ENCODE results near the gene CNTFR. TPM values are rescaled to one million over a fixed set of nuclear protein-coding genes. Genes with fewer than 3 reads are reported as not detected.
A peak's percentile ranks its signal among the peaks of the same experiment; 100 is the strongest.

The CNTFR gene
- total and polyA plus RNA-seq, 2 donors (not counting 1 experiment from before 2014, with no cell fraction given) = not detected

- intact Hi-C loops (cut with micrococcal nuclease) = loop anchor here (1.0 kb wide), 1 partner anchor 27 kb away; no protein-coding TSS in a partner anchor
- H3K4me1 Mint-ChIP-seq = peaks cover 30% of the 10 kb centered on the region
- peak overlapping the region; percentile 95 for H3K4me2 ChIP-seq (replicated peaks; ENCODE audit: low read depth, low read length, poor library complexity, severe bottlenecking)
- H3K36me3 ChIP-seq (replicated peaks in 1 of 2; ENCODE audit: control extremely low read depth in 1 of 2, control insufficient read depth in 1 of 2, extremely low read depth in 1 of 2, insufficient read depth in 2 of 2, low read length in 1 of 2) = peaks cover 0 to 3% of the 10 kb centered on the region in 2 experiments
- H3K4me3 ChIP-seq (ENCODE audit: control extremely low read depth in 1 of 5, extremely low read depth in 1 of 5, insufficient read depth in 1 of 5, low read depth in 2 of 5, low read length in 4 of 5) = peak overlapping the region; percentile 49 to 80 (median 63)
- TF ChIP-seq CTCF (IDR thresholded peaks at IDR 0.05) = no peak
- TF ChIP-seq EZH2 (IDR thresholded peaks at IDR 0.05; ENCODE audit: borderline replicate concordance, insufficient read depth, low read depth, low read length, poor library complexity, severe bottlenecking) = no peak
- WGBS (ENCODE audit: insufficient coverage) = 27% methylated on average over 7 of the region's 7 CpGs
- H3K9me3 ChIP-seq (ENCODE audit: control extremely low read depth in 1 of 3, control insufficient read depth in 2 of 3, insufficient read depth in 1 of 3, low read length in 2 of 3) = no peaks in the 10 kb centered on the region
- H3K4me3 Mint-ChIP-seq = peak overlapping the region; percentile 92
- ATAC-seq (ENCODE audit: low read depth) (no peak), DNase-seq (no peak)
- H2AFZ ChIP-seq (ENCODE audit: insufficient read depth, low read depth, low read length, poor library complexity, severe bottlenecking) = peak overlapping the region; percentile 92
- H3K9me3 Mint-ChIP-seq (ENCODE audit: insufficient read depth) = no peaks in the 10 kb centered on the region
- H3K9ac ChIP-seq (ENCODE audit: low read length) = peak overlapping the region; percentile 79
- H3K27ac ChIP-seq (ENCODE audit: low read length in 2 of 2) = peak overlapping the region; percentile 56 to 69
- no peaks in the 10 kb centered on the region for H3K27me3 Mint-ChIP-seq
- POLR2A ChIA-PET = interaction anchor here (0.6 to 2.8 kb wide), 6 partner anchors 8 to 260 kb away, joined by 4 to 31 read pairs (median 10); partner anchors contain the start of genes DCTN3, GALT and RPP25L
- peaks cover 16 to 32% of the 10 kb centered on the region in 2 donors for H3K4me1 ChIP-seq (ENCODE audit: control insufficient read depth in 2 of 2, insufficient read depth in 2 of 2, low read length in 2 of 2)
- peak overlapping the region; percentile 86 for H3K27ac Mint-ChIP-seq
- peaks cover 16% of the 10 kb centered on the region for H4K20me1 ChIP-seq (ENCODE audit: control insufficient read depth, insufficient read depth, low read length, poor library complexity, severe bottlenecking)
- no peaks in the 10 kb centered on the region for H3K27me3 ChIP-seq (replicated peaks in 1 of 4; ENCODE audit: control extremely low read depth in 1 of 4, control insufficient read depth in 3 of 4, insufficient read depth in 4 of 4, low read length in 3 of 4)
- peaks cover 26% of the 10 kb centered on the region for H3K79me2 ChIP-seq (ENCODE audit: control insufficient read depth, insufficient read depth, low read length)
- CTCF ChIA-PET = interaction anchor here (0.7 to 8.4 kb wide), 12 partner anchors 9 to 468 kb away, joined by 3 to 150 read pairs (median 6); partner anchors contain the start of genes CCL27, DCTN3, GALT and RPP25L
Measured at GRCh38 chr9:34638138-34638445, 48.6 kb upstream of the CNTFR start.

Data from B cell (primary cell).